OCI-LY7 (cell line): Measurements from ENCODE around the gene AFDN. TPM values are rescaled to one million over a fixed set of nuclear protein-coding genes. Genes with fewer than 3 reads are reported as not detected.

Experiments used
- BruUV-seq: library from RNA; stranded (reverse); fragments of 400-500 nt; replicated peaks from 2 replicates; lab custom pipeline; 2021; lab: Mats Ljungman, UMichigan
- CTCF ChIA-PET: fragments of 300-600 bp; sonication (Branson Sonifier 250); formaldehyde crosslinking; loops from one replicate; lab custom pipeline; 2022; ENCODE audit warnings: antibody characterized with exemption; ENCODE audit not compliant: unreplicated experiment; lab: Charles Lee
- POLR2A ChIA-PET: fragments of 300-600 bp; sonication (Branson Sonifier 250); formaldehyde crosslinking; loops from one replicate; lab custom pipeline; 2022; ENCODE audit warnings: antibody characterized with exemption; lab: Charles Lee
- DNase-seq: peaks from one replicate; pipeline ENCODE4 v3.0.0-alpha.2; 2015; ENCODE audit warnings: low spot score
- H2AFZ ChIP-seq: fragments of 200-600 bp; sonication (generic), shearing (Covaris generic); 2 replicates; pipeline ENCODE4 v1.6.1; 2014; ENCODE audit warnings: mild to moderate bottlenecking, antibody characterized with exemption, low read length, moderate library complexity
- H3K27ac ChIP-seq: fragments of 200-600 bp; sonication (generic); 2 replicates; pipeline ENCODE4 v1.5.1; 2014; ENCODE audit warnings: mixed run types, low read depth, mild to moderate bottlenecking, moderate library complexity, low read length, inconsistent platforms; ENCODE audit not compliant: poor library complexity, severe bottlenecking
- H3K36me3 ChIP-seq: fragments of 200-600 bp; sonication (generic); 2 replicates; pipeline ENCODE4 v1.6.1; 2014; ENCODE audit warnings: mild to moderate bottlenecking, antibody characterized with exemption, low read length, moderate library complexity, mixed read lengths; ENCODE audit not compliant: insufficient read depth
- H3K4me1 ChIP-seq: fragments of 200-600 bp; sonication (generic); 2 replicates; pipeline ENCODE4 v1.5.1; 2014; ENCODE audit warnings: mild to moderate bottlenecking, low read length; ENCODE audit not compliant: insufficient read depth, poor library complexity, severe bottlenecking
- H3K4me2 ChIP-seq: fragments of 200-600 bp; sonication (generic); 2 replicates; pipeline ENCODE4 v1.6.1; 2014; ENCODE audit warnings: mild to moderate bottlenecking, low read length
- H3K4me3 ChIP-seq: fragments of 200-600 bp; sonication (generic); 2 replicates; pipeline ENCODE4 v1.5.1; 2014; ENCODE audit warnings: mild to moderate bottlenecking, low read depth, low read length; ENCODE audit not compliant: poor library complexity, severe bottlenecking
- H3K79me2 ChIP-seq: fragments of 200-600 bp; sonication (generic); 2 replicates; pipeline ENCODE4 v1.6.1; 2016; ENCODE audit warnings: low read depth, mild to moderate bottlenecking, low read length, moderate library complexity, mixed read lengths; ENCODE audit not compliant: insufficient read depth
- H3K9me2 ChIP-seq: fragments of 200-600 bp; sonication (generic); 2 replicates; pipeline ENCODE4 v1.6.1; 2016; ENCODE audit warnings: mild to moderate bottlenecking, low read length, mixed read lengths; ENCODE audit not compliant: insufficient read depth
- H3K9me3 ChIP-seq: fragments of 200-600 bp; sonication (generic); 2 replicates; pipeline ENCODE4 v1.6.1; 2014; ENCODE audit warnings: mild to moderate bottlenecking, mixed run types, low read length, mixed read lengths
- H4K20me1 ChIP-seq: fragments of 200-600 bp; sonication (generic); 2 replicates; pipeline ENCODE4 v1.6.1; 2014; ENCODE audit warnings: mild to moderate bottlenecking, antibody characterized with exemption, low read length, moderate library complexity, mixed read lengths; ENCODE audit not compliant: insufficient read depth
- CTCF ChIP-seq: fragments of 200-600 bp; sonication (generic); conservative IDR thresholded peaks from 2 replicates; pipeline ENCODE4 v1.5.1; 2014; ENCODE audit warnings: mild to moderate bottlenecking, antibody characterized with exemption, low read length, moderate library complexity, mixed read lengths
- EZH2phosphoT487 ChIP-seq: fragments of 200-600 bp; sonication (generic); IDR thresholded peaks from 2 replicates; pipeline ENCODE4 v1.6.1; 2018; ENCODE audit warnings: low read depth, borderline replicate concordance, mild to moderate bottlenecking, mixed run types, antibody characterized with exemption, low read length, moderate library complexity, mixed read lengths
- intact Hi-C: fragments of 100-400 bp; cut with micrococcal nuclease; formaldehyde crosslinking; loops from one replicate; pipeline ENCODE4 v1.10.0; 2022; ENCODE audit not compliant: unreplicated experiment
- total RNA-seq, 2 experiments: library from RNA; depleted of rRNA in 1 of 2; stranded (reverse); fragments of >200 nt in 1 of 2; shearing (Covaris generic) in 1 of 2; gene quantifications; 2 replicates each; pipeline ENCODE4 v1.2.3, GENCODE V29; 2014 to 2022

The AFDN gene
- total RNA-seq, 2 experiments from 2014 or later = 43.6 to 71.6 TPM

GRCh38 chr6:167779129-167779992 is 47.4 kb upstream of the AFDN start:
- no peak overlapping the region for H3K4me3 ChIP-seq
- no peak overlapping the region for H3K4me2 ChIP-seq
- H3K79me2 ChIP-seq = no peaks in the 10 kb centered on the region
- no peaks in the 10 kb centered on the region for H3K9me3 ChIP-seq
- no peak overlapping the region for H3K27ac ChIP-seq
- intact Hi-C loops = no loop called here
- H3K9me2 ChIP-seq = no peaks in the 10 kb centered on the region
- no peak overlapping the region for H2AFZ ChIP-seq
- no peaks in the 10 kb centered on the region for H3K4me1 ChIP-seq
- ChIA-PET CTCF (no interaction called here), POLR2A (interaction anchor here (0.5 to 1.4 kb wide), 2 partner anchors 16 to 86 kb away, joined by 3 to 6 read pairs; no protein-coding TSS in a partner anchor)
- no TSS peak for BruUV-seq
- no peak for TF ChIP-seq EZH2phosphoT487
- no peak for TF ChIP-seq CTCF
- no peaks in the 10 kb centered on the region for H3K36me3 ChIP-seq
- DNase-seq = no peak
- H4K20me1 ChIP-seq = no peaks in the 10 kb centered on the region

GRCh38 chr6:167779993-167780655 is 46.6 kb upstream of the AFDN start:
- no peak for DNase-seq
- no peaks in the 10 kb centered on the region for H3K79me2 ChIP-seq
- H3K27ac ChIP-seq = no peak overlapping the region
- intact Hi-C loops = no loop called here
- no peak overlapping the region for H3K4me3 ChIP-seq
- ChIA-PET POLR2A (interaction anchor here (0.5 to 1.4 kb wide), 3 partner anchors 11 to 85 kb away, joined by 3 to 6 read pairs (median 5); no protein-coding TSS in a partner anchor), CTCF (no interaction called here)
- no peak overlapping the region for H2AFZ ChIP-seq
- H3K4me1 ChIP-seq = no peaks in the 10 kb centered on the region
- no TSS peak for BruUV-seq
- H4K20me1 ChIP-seq = no peaks in the 10 kb centered on the region
- no peaks in the 10 kb centered on the region for H3K9me2 ChIP-seq
- H3K9me3 ChIP-seq = no peaks in the 10 kb centered on the region
- no peak overlapping the region for H3K4me2 ChIP-seq
- TF ChIP-seq CTCF (no peak), EZH2phosphoT487 (no peak)
- H3K36me3 ChIP-seq = no peaks in the 10 kb centered on the region
